ENCODE results near the gene ZNF438. TPM values are rescaled to one million over a fixed set of nuclear protein-coding genes. Genes with fewer than 3 reads are reported as not detected.
"Not testable (repeated sequence)": the region's sequence is repeated elsewhere in the genome, so short reads cannot be mapped to it uniquely, and the experiment has no call there.

ZNF438 gene
- total and polyA plus RNA-seq, 10 of the 15 experiments (the other 5 are each of a cell fraction or from before 2014, with no cell fraction given), result 0.93 to 5.2 (median 1.9) TPM

DNA sequence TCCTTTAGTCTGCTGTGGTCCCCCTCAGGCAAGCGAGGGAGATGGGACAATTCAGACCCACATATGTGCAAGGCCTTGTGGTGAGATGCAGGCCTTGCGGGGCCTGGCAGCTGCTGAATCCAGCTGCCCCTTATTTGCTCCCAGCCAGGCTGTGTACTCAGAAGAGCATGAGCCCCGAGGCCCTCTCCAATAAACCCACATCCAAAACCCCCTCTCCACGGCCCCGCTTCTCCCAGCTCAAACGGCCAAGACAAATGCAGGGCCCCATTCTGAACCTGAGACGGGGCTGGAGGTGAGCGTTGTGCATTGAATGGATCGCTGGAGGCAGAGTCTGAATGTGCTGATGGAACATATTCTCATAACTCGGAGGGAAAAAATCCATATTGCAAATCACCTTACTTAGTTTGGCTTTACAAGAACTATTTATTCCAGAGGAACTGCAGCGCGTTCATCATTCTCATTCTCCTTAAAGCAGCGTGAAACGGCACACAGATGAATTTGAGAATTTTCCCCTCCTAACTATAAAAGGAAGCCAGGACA is 232.9 kb downstream of the ZNF438 start (continued):
- TF ChIP-seq, protein P1, sequence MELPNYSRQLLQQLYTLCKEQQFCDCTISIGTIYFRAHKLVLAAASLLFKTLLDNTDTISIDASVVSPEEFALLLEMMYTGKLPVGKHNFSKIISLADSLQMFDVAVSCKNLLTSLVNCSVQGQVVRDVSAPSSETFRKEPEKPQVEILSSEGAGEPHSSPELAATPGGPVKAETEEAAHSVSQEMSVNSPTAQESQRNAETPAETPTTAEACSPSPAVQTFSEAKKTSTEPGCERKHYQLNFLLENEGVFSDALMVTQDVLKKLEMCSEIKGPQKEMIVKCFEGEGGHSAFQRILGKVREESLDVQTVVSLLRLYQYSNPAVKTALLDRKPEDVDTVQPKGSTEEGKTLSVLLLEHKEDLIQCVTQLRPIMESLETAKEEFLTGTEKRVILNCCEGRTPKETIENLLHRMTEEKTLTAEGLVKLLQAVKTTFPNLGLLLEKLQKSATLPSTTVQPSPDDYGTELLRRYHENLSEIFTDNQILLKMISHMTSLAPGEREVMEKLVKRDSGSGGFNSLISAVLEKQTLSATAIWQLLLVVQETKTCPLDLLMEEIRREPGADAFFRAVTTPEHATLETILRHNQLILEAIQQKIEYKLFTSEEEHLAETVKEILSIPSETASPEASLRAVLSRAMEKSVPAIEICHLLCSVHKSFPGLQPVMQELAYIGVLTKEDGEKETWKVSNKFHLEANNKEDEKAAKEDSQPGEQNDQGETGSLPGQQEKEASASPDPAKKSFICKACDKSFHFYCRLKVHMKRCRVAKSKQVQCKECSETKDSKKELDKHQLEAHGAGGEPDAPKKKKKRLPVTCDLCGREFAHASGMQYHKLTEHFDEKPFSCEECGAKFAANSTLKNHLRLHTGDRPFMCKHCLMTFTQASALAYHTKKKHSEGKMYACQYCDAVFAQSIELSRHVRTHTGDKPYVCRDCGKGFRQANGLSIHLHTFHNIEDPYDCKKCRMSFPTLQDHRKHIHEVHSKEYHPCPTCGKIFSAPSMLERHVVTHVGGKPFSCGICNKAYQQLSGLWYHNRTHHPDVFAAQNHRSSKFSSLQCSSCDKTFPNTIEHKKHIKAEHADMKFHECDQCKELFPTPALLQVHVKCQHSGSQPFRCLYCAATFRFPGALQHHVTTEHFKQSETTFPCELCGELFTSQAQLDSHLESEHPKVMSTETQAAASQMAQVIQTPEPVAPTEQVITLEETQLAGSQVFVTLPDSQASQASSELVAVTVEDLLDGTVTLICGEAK (IDR thresholded peaks at IDR 0.05; ENCODE audit: borderline replicate concordance), result no peak

DNA sequence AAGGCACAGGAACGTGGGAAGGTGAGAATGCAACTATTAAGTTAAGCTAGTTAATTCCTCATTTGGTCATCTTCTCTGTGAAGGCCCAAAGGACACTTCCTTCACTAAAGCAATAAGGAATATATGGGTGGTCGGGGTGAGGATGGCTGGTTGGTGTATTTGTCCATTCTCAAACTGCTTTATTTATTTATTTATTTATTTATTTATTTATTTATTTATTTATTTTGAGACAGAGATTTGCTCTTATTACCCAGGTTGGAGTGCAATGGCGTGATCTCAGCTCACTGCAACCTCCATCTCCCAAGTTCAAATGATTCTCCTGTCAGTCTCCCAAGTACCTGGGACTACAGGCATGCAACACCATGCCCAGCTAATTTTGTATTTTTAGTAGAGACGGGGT is 236.6 kb downstream of the ZNF438 start:
- H2AFZ ChIP-seq (ENCODE audit: control insufficient read depth, low read depth, low read length); H4K20me1 ChIP-seq (ENCODE audit: control insufficient read depth, insufficient read depth); intact Hi-C loops (cut with micrococcal nuclease; ENCODE audit: unreplicated experiment); ATAC-seq; H3K4me2 ChIP-seq (ENCODE audit: control insufficient read depth, insufficient read depth); BruUV-seq (replicated peaks); H3K27ac ChIP-seq (ENCODE audit: control insufficient read depth, insufficient read depth); H3K9me3 ChIP-seq (replicated peaks; ENCODE audit: control insufficient read depth, insufficient read depth, low read length); H3K79me2 ChIP-seq (ENCODE audit: control insufficient read depth, insufficient read depth, low read length); H3K4me3 ChIP-seq; H3K9ac ChIP-seq (ENCODE audit: control insufficient read depth, insufficient read depth, low read length); FAIRE-seq; SMC1A ChIA-PET (ENCODE audit: uncharacterized antibody, unreplicated experiment); in situ Hi-C loops (cut with MboI); H3K4me1 ChIP-seq (ENCODE audit: control insufficient read depth, insufficient read depth, low read length); H3K27me3 ChIP-seq (replicated peaks in 1 of 2; ENCODE audit: control insufficient read depth in 2 of 2, insufficient read depth in 2 of 2, low read length in 1 of 2); DNase-seq (ENCODE audit: low read depth, low spot score); H3K36me3 ChIP-seq (ENCODE audit: control insufficient read depth in 2 of 2, insufficient read depth in 2 of 2, low read length in 1 of 2): not testable (repeated sequence)
- CTCF ChIA-PET, result interaction anchor here (1.4 to 2.1 kb wide), 3 partner anchors 10 to 1013 kb away, joined by 4 to 8 read pairs (median 4); no protein-coding TSS in a partner anchor
- 14% methylated on average over 4 of the region's 4 CpGs for WGBS (ENCODE audit: insufficient coverage, insufficient replicate concordance, low lambda C conversion rate, missing lambda C conversion rate)
- RAD21 ChIA-PET (ENCODE audit: unreplicated experiment), result interaction anchor here (0.7 kb wide), 1 partner anchor 69 kb away, joined by 3 read pairs; no protein-coding TSS in a partner anchor
- POLR2A ChIA-PET, result interaction anchor here (1.1 kb wide), 1 partner anchor 912 kb away, joined by 3 read pairs; no protein-coding TSS in a partner anchor
